HG02588 (cell line): ENCODE results near the gene RNF166.

Source experiments
- ATAC-seq: cut with Tn5 transposase; IDR thresholded peaks from one replicate; pipeline ENCODE4 v1.9.1; 2021; ENCODE audit warnings: mild to moderate bottlenecking, moderate library complexity; ENCODE audit not compliant: unreplicated experiment

RNF166 gene

GRCh38 chr16:88655053-88655732 lies 51.0 kb downstream of the RNF166 start:
- no peak for ATAC-seq

GRCh38 chr16:88654363-88655052 lies 51.7 kb downstream of the RNF166 start:
- ATAC-seq, result no peak

- ATAC-seq, result no peak
Observed at GRCh38 chr16:88653596-88654362, 52.4 kb downstream of the RNF166 start.

GRCh38 chr16:88653101-88653500 lies 53.1 kb downstream of the RNF166 start:
- no peak for ATAC-seq

- no peak for ATAC-seq
Observed at GRCh38 chr16:88652762-88653063, 53.5 kb downstream of the RNF166 start.

GRCh38 chr16:88651989-88652761 lies 54.0 kb downstream of the RNF166 start:
- no peak for ATAC-seq

- ATAC-seq, result peak; percentile 62
Observed at GRCh38 chr16:88651276-88651988, 54.8 kb downstream of the RNF166 start.

- ATAC-seq, result peak; percentile 66
Observed at GRCh38 chr16:88650749-88651275, 55.4 kb downstream of the RNF166 start, which contains the start of gene CYBA. Gene CYBA (minus strand): TSS chr16:88651053. CDS start chr16:88651013, 40 bp downstream.

GRCh38 chr16:88649924-88650748 lies 56.1 kb downstream of the RNF166 start:
- ATAC-seq, result no peak

- no peak for ATAC-seq
Observed at GRCh38 chr16:88649195-88649923, 56.8 kb downstream of the RNF166 start.

- no peak for ATAC-seq
Observed at GRCh38 chr16:88647178-88648070, 58.8 kb downstream of the RNF166 start.
